ENCODE results near the gene KNDC1.
"Not testable (repeated sequence)": the region's sequence is repeated elsewhere in the genome, so short reads cannot be mapped to it uniquely, and the experiment has no call there.

KNDC1 gene, protein sequence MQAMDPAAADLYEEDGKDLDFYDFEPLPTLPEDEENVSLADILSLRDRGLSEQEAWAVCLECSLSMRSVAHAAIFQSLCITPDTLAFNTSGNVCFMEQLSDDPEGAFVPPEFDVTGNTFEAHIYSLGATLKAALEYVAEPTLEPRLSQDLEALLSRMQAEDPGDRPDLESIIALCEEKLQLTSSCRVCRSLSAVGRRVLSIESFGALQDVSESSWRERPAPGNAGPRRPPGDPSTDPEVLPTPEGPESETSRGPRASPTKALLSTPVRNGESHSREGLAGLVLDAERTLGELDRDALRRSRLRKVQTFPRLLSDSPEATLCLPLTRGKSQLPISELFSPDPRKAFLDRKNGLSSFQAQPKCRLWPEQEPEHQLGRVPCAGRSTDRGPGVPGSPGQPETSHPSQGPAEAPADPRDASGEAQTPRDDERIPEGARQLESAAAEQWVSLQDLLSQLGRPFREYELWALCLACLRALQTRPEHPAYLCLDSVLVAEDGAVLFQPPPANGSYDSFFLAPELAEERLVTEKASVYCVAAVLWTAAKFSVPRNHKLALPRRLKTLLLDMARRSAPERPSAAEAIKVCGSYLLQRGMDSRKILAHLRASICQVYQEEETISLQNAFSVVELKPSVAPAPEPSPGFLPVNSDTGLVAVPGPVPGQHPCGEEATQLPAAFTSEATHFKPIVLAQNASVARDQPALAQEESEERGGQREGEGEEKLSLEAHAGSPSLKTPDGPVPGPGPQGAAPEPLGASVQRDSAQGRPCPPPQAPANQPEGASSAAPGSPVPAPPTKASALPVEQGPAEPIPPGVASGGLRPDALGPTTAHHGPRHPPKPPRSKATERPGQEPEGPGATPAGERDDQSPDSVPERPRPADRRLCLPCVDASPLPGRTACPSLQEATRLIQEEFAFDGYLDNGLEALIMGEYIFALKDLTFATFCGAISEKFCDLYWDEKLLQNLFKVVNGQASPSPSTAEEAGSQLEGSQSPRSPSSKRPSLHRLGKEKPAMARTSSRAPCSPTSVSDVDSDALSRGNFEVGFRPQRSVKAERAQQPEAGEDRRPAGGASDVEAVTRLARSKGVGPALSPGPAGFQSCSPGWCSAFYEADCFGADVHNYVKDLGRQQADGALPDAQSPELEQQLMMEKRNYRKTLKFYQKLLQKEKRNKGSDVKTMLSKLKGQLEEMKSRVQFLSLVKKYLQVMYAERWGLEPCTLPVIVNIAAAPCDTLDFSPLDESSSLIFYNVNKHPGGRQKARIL (N-terminal part only)

DNA sequence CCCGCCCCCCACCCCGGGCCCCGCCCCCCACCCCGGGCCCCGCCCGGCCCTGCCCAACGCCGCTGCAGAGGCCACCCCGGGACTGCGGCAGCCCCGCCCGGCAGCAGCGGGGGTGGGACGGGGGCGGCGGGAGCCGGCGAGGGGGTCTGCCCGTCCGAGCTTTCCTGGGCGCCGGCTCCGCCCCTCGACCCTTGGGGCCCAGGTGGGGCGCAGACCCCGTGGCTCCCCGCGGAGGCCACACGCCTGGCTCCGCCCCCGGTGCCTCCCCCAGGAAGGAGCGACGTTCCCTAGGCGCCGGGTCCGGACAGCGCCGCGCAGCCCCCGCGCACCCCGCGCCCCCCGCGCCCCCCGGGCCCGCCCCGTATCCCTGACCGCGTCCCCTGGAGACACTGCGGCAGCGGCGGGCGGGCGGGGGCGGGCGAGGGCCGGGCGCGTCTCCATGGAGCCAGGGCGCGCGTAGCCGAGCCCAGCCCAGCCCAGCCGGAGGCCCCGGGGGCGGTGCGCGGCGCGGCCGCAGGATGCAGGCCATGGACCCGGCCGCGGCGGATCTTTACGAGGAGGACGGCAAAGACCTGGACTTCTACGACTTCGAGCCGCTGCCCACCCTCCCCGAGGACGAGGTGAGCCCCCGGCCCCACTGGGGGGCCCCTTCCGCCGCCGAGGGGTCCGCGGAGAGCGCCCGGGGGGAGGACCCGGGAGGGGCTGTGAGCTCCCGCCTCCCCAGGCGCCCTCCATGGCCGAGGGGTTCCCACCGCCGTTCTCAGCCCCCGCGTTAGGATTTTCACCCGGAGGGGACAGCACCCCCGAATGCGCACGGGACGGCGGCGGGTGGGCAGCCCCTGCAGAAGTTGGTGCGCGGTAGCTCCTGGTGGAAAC lies at the start of gene KNDC1:
TSS of gene KNDC1 (plus strand) at position 270 of the 876 bp plus-strand sequence. CDS start at position 519, 249 bp downstream.
- H3K4me3 ChIP-seq (ENCODE audit: low read depth in 1 of 2, low read length in 2 of 2) = no peak within 1 kb of the TSS
- no peaks in the 10 kb centered on the region for H3K36me3 ChIP-seq (ENCODE audit: control insufficient read depth in 1 of 2, insufficient read depth in 2 of 2, low read length in 2 of 2)
- peaks cover 0 to 5% of the 10 kb centered on the region in 2 donors for H3K4me1 ChIP-seq (ENCODE audit: control insufficient read depth in 1 of 2, insufficient read depth in 2 of 2, low read length in 2 of 2)
- H3K9me3 ChIP-seq (ENCODE audit: control insufficient read depth in 1 of 2, low read length in 2 of 2) = no peaks in the 10 kb centered on the region
- no peak within 1 kb of the TSS for H3K9ac ChIP-seq (ENCODE audit: low read depth in 1 of 2, low read length in 2 of 2)
- no peak within 1 kb of the TSS for H3K27ac ChIP-seq (ENCODE audit: low read depth, low read length)
- peaks cover 8 to 19% of the 10 kb centered on the region in 2 donors for H3K27me3 ChIP-seq (ENCODE audit: control insufficient read depth in 1 of 2, insufficient read depth in 2 of 2, low read length in 2 of 2)

- peaks cover 10 to 18% of the 10 kb centered on the region in 2 donors for H3K9me3 ChIP-seq (ENCODE audit: control insufficient read depth in 1 of 2, low read length in 2 of 2)
- H3K36me3 ChIP-seq (ENCODE audit: control insufficient read depth in 1 of 2, insufficient read depth in 2 of 2, low read length in 2 of 2) = no peaks in the 10 kb centered on the region
- no peak overlapping the region for H3K9ac ChIP-seq (ENCODE audit: low read depth in 1 of 2, low read length in 2 of 2)
- no peak overlapping the region for H3K4me3 ChIP-seq (ENCODE audit: low read depth in 1 of 2, low read length in 2 of 2)
- H3K27ac ChIP-seq (ENCODE audit: low read depth, low read length) = no peak overlapping the region
- no peaks in the 10 kb centered on the region for H3K4me1 ChIP-seq (ENCODE audit: control insufficient read depth in 1 of 2, insufficient read depth in 2 of 2, low read length in 2 of 2)
- no peaks in the 10 kb centered on the region for H3K27me3 ChIP-seq (ENCODE audit: control insufficient read depth in 1 of 2, insufficient read depth in 2 of 2, low read length in 2 of 2)
Measured at GRCh38 chr10:133110609-133111275, 49.3 kb upstream of the KNDC1 start.

- not testable (repeated sequence) for H3K4me3 ChIP-seq (ENCODE audit: low read depth in 1 of 2, low read length in 2 of 2); H3K27me3 ChIP-seq (ENCODE audit: control insufficient read depth in 1 of 2, insufficient read depth in 2 of 2, low read length in 2 of 2); H3K9ac ChIP-seq (ENCODE audit: low read depth in 1 of 2, low read length in 2 of 2); H3K4me1 ChIP-seq (ENCODE audit: control insufficient read depth in 1 of 2, insufficient read depth in 2 of 2, low read length in 2 of 2); H3K27ac ChIP-seq (ENCODE audit: low read depth, low read length); H3K36me3 ChIP-seq (ENCODE audit: control insufficient read depth in 1 of 2, insufficient read depth in 2 of 2, low read length in 2 of 2)
- peaks cover 10 to 17% of the 10 kb centered on the region in 2 donors for H3K9me3 ChIP-seq (ENCODE audit: control insufficient read depth in 1 of 2, low read length in 2 of 2)
Measured at GRCh38 chr10:133111640-133112039, 48.4 kb upstream of the KNDC1 start.

- no peak overlapping the region for H3K4me3 ChIP-seq (ENCODE audit: low read depth in 1 of 2, low read length in 2 of 2)
- no peak overlapping the region for H3K9ac ChIP-seq (ENCODE audit: low read depth in 1 of 2, low read length in 2 of 2)
- H3K27ac ChIP-seq (ENCODE audit: low read depth, low read length) = no peak overlapping the region
- H3K9me3 ChIP-seq (ENCODE audit: control insufficient read depth in 1 of 2, low read length in 2 of 2) = peaks cover under 1 to 6% of the 10 kb centered on the region in 2 donors
- H3K36me3 ChIP-seq (ENCODE audit: control insufficient read depth in 1 of 2, insufficient read depth in 2 of 2, low read length in 2 of 2) = no peaks in the 10 kb centered on the region
- H3K4me1 ChIP-seq (ENCODE audit: control insufficient read depth in 1 of 2, insufficient read depth in 2 of 2, low read length in 2 of 2) = no peaks in the 10 kb centered on the region
- no peaks in the 10 kb centered on the region for H3K27me3 ChIP-seq (ENCODE audit: control insufficient read depth in 1 of 2, insufficient read depth in 2 of 2, low read length in 2 of 2)
Measured at GRCh38 chr10:133113146-133113830, 46.7 kb upstream of the KNDC1 start.

DNA sequence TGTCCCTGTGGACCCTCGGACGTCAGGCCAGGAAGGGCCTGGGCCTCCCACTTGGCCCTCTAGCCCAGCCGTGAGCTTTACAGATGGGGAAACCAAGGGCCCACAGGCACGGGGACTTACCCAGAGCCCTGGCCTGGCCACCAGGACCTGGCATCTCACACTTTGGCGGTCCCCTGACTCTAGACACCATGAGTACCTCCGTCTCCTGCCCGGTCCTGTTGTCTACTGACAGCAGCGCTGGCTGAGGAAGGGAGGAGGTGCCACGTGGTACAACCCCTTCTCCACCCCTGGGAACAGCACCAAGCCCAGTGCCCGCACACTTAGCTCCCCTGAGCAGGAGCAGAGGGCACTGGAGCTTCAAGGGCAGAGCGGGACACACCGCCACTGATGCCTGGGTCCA lies 46.2 kb upstream of the KNDC1 start:
- H3K36me3 ChIP-seq (ENCODE audit: control insufficient read depth in 1 of 2, insufficient read depth in 2 of 2, low read length in 2 of 2) = no peaks in the 10 kb centered on the region
- no peaks in the 10 kb centered on the region for H3K4me1 ChIP-seq (ENCODE audit: control insufficient read depth in 1 of 2, insufficient read depth in 2 of 2, low read length in 2 of 2)
- H3K9me3 ChIP-seq (ENCODE audit: control insufficient read depth in 1 of 2, low read length in 2 of 2) = peaks cover 0 to 3% of the 10 kb centered on the region in 2 donors
- H3K4me3 ChIP-seq (ENCODE audit: low read depth in 1 of 2, low read length in 2 of 2) = no peak overlapping the region
- no peak overlapping the region for H3K9ac ChIP-seq (ENCODE audit: low read depth in 1 of 2, low read length in 2 of 2)
- no peaks in the 10 kb centered on the region for H3K27me3 ChIP-seq (ENCODE audit: control insufficient read depth in 1 of 2, insufficient read depth in 2 of 2, low read length in 2 of 2)
- H3K27ac ChIP-seq (ENCODE audit: low read depth, low read length) = no peak overlapping the region

DNA sequence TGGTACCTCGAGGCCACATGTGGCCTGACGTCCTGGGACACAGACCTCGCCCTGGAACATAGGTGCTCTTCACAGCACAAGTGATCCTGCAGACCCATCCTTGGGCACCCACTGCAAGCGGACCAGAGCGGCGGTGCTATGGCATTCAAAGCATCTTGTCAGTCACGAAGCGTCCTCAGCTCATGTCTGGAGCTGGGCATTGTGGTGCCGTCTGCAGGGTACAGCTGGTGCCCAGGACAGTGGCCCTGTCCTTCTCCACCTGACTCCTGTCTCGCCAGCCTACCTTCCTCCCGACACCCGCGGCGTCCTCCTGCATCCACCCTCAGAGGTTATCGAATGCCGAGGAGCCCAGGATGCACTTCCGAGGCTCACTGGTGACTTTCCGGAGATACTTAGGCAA lies 45.8 kb upstream of the KNDC1 start:
- no peak overlapping the region for H3K27ac ChIP-seq (ENCODE audit: low read depth, low read length)

GRCh38 chr10:133114726-133115452 lies 45.1 kb upstream of the KNDC1 start:
- H3K27ac ChIP-seq (ENCODE audit: low read depth, low read length) = no peak overlapping the region
- peaks cover 0 to 3% of the 10 kb centered on the region in 2 donors for H3K9me3 ChIP-seq (ENCODE audit: control insufficient read depth in 1 of 2, low read length in 2 of 2)
- no peaks in the 10 kb centered on the region for H3K27me3 ChIP-seq (ENCODE audit: control insufficient read depth in 1 of 2, insufficient read depth in 2 of 2, low read length in 2 of 2)
- no peaks in the 10 kb centered on the region for H3K36me3 ChIP-seq (ENCODE audit: control insufficient read depth in 1 of 2, insufficient read depth in 2 of 2, low read length in 2 of 2)
- no peak overlapping the region for H3K4me3 ChIP-seq (ENCODE audit: low read depth in 1 of 2, low read length in 2 of 2)
- no peaks in the 10 kb centered on the region for H3K4me1 ChIP-seq (ENCODE audit: control insufficient read depth in 1 of 2, insufficient read depth in 2 of 2, low read length in 2 of 2)
- no peak overlapping the region for H3K9ac ChIP-seq (ENCODE audit: low read depth in 1 of 2, low read length in 2 of 2)

More for the DNA sequence above, 45.8 kb upstream of the KNDC1 start:
- H3K36me3 ChIP-seq (ENCODE audit: control insufficient read depth in 1 of 2, insufficient read depth in 2 of 2, low read length in 2 of 2) = no peaks in the 10 kb centered on the region
- no peak overlapping the region for H3K4me3 ChIP-seq (ENCODE audit: low read depth in 1 of 2, low read length in 2 of 2)
- no peaks in the 10 kb centered on the region for H3K27me3 ChIP-seq (ENCODE audit: control insufficient read depth in 1 of 2, insufficient read depth in 2 of 2, low read length in 2 of 2)
- no peaks in the 10 kb centered on the region for H3K4me1 ChIP-seq (ENCODE audit: control insufficient read depth in 1 of 2, insufficient read depth in 2 of 2, low read length in 2 of 2)
- no peak overlapping the region for H3K9ac ChIP-seq (ENCODE audit: low read depth in 1 of 2, low read length in 2 of 2)
- H3K9me3 ChIP-seq (ENCODE audit: control insufficient read depth in 1 of 2, low read length in 2 of 2) = peaks cover 0 to 3% of the 10 kb centered on the region in 2 donors

DNA sequence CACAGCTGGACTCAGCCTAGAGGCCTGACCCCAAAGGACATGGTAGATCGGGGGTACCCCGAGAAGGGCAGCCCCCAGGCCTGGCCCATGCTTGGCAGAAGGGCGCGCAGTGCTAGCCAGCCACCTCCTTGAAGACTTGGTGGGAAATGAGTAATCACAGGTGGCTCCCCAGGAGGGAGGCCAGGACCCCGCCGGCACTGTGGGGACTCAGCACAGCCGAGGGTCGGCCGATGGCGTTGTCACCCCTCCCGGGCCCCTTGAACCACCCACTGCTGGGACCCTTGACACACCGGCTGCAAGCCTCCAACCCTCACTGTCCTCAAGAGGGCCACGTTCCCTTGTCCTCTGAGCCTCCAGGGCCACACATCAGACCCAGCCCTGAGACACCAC lies 44.6 kb upstream of the KNDC1 start:
- Histone ChIP-seq H3K4me3 (ENCODE audit: low read depth in 1 of 2, low read length in 2 of 2) (no peak overlapping the region), H3K27me3 (ENCODE audit: control insufficient read depth in 1 of 2, insufficient read depth in 2 of 2, low read length in 2 of 2) (no peaks in the 10 kb centered on the region), H3K36me3 (ENCODE audit: control insufficient read depth in 1 of 2, insufficient read depth in 2 of 2, low read length in 2 of 2) (no peaks in the 10 kb centered on the region), H3K27ac (ENCODE audit: low read depth, low read length) (no peak overlapping the region), H3K9me3 (ENCODE audit: control insufficient read depth in 1 of 2, low read length in 2 of 2) (peaks cover 0 to 3% of the 10 kb centered on the region in 2 donors), H3K4me1 (ENCODE audit: control insufficient read depth in 1 of 2, insufficient read depth in 2 of 2, low read length in 2 of 2) (no peaks in the 10 kb centered on the region), H3K9ac (ENCODE audit: low read depth in 1 of 2, low read length in 2 of 2) (no peak overlapping the region)
